ENCODE measurements around the gene NHEJ1. TPM values are rescaled to one million over a fixed set of nuclear protein-coding genes. Genes with fewer than 3 reads are reported as not detected.

The NHEJ1 gene
- total and polyA plus RNA-seq, 7 experiments from 2014 or later = 11.4 to 32.7 (median 18.5) TPM

GRCh38 chr2:219026946-219027345, 133.7 kb downstream of the NHEJ1 start:
- intact Hi-C loops (cut with micrococcal nuclease) = no loop called here
- Histone ChIP-seq H3K27ac (ENCODE audit: low read depth, low read length) (no peak overlapping the region), H3K27me3 (ENCODE audit: control insufficient read depth in 2 of 2, insufficient read depth in 2 of 2, low read length in 2 of 2) (peaks cover 0 to 3% of the 10 kb centered on the region in 2 donors), H3K9me3 (ENCODE audit: control insufficient read depth in 2 of 3, low read length in 3 of 3) (no peaks in the 10 kb centered on the region), H3K36me3 (ENCODE audit: control insufficient read depth in 2 of 3, insufficient read depth in 3 of 3, low read length in 3 of 3) (no peaks in the 10 kb centered on the region), H3K4me1 (ENCODE audit: control insufficient read depth in 2 of 2, insufficient read depth in 2 of 2, low read length in 2 of 2) (no peaks in the 10 kb centered on the region), H3K4me3 (ENCODE audit: low read length) (no peak overlapping the region)
- no peak for ATAC-seq
- Mint-ChIP-seq H3K9me3 (no peaks in the 10 kb centered on the region), H3K27me3 (peaks cover 1 to 22% (median 8%) of the 10 kb centered on the region in 5 donors), H3K27ac (no peak overlapping the region), H3K4me1 (no peaks in the 10 kb centered on the region), H3K4me3 (no peak overlapping the region), H3K36me3 (no peaks in the 10 kb centered on the region)
- no peak for DNase-seq
- CTCF ChIA-PET = interaction anchor here (0.7 to 1.5 kb wide), 3 partner anchors 16 to 128 kb away, joined by 3 read pairs; no protein-coding TSS in a partner anchor
- POLR2A ChIA-PET = no interaction called here

DNA sequence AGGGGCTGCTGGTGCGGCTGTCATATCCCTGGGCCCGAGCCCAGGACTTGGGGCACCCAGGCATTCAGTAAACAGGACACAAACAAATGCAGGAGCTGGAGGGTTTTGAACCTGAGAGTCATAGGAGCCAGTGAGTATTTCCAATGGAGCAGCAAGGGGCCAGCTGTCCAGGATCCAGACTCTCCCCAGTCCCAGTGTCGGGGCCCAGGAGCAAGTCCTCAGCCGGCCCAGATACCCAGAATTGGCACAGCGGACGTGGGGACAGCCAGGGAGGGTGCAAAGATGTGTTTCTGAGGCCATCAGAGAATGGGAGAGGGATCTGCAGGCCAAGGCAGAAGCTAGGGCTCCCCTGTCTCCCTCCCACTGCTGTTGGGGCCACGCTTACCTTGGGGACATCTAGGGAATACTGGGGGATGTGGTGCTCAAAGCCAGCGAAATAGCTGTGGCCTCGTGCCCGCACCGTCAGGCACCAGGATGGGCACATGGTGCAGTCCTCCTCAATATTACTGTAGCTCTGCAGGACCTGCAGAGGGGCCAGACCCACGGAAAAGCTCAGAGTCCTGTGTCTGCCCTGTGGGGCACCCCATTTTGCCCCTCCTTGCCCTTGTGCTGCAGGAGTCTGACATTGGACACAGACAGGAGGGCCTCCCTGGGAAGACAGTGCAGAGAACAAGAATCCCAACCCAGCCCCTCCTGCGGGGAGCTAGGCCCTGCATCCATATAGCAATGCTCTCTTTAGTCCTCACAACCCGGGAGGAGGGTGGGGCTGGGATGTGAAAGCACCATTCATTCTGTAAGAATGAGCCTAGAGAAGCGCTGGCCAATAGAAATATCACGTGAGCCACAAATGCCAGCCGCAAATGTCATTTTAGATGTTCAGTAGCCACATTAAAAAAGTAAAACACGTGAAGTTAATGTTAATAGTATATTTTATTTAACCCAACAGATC, 134.7 kb downstream of the NHEJ1 start:
- H3K27me3 ChIP-seq (ENCODE audit: control insufficient read depth in 2 of 2, insufficient read depth in 2 of 2, low read length in 2 of 2) = peaks cover 0 to 3% of the 10 kb centered on the region in 2 donors
- DNase-seq (no peak), ATAC-seq (no peak)
- Mint-ChIP-seq H3K4me3 (no peak overlapping the region), H3K27ac (no peak overlapping the region), H3K9me3 (no peaks in the 10 kb centered on the region), H3K36me3 (no peaks in the 10 kb centered on the region), H3K4me1 (no peaks in the 10 kb centered on the region), H3K27me3 (peaks cover 1 to 13% (median 6%) of the 10 kb centered on the region in 5 donors)
- H3K27ac ChIP-seq (ENCODE audit: low read depth, low read length) = no peak overlapping the region
- ChIA-PET POLR2A (no interaction called here), CTCF (interaction anchor here (1.4 to 1.5 kb wide), 2 partner anchors 15 to 106 kb away, joined by 3 read pairs; no protein-coding TSS in a partner anchor)
- H3K36me3 ChIP-seq (ENCODE audit: control insufficient read depth in 2 of 3, insufficient read depth in 3 of 3, low read length in 3 of 3) = no peaks in the 10 kb centered on the region
- no peaks in the 10 kb centered on the region for H3K4me1 ChIP-seq (ENCODE audit: control insufficient read depth in 2 of 2, insufficient read depth in 2 of 2, low read length in 2 of 2)
- intact Hi-C loops (cut with micrococcal nuclease) = no loop called here
- no peaks in the 10 kb centered on the region for H3K9me3 ChIP-seq (ENCODE audit: control insufficient read depth in 2 of 3, low read length in 3 of 3)
- no peak overlapping the region for H3K4me3 ChIP-seq (ENCODE audit: low read length)

Small RNA genes lying within 50 kb of the gene (microRNA-seq; reads per million reads assigned to microRNA genes)
- gene MIR3131 (ENCODE audit: borderline microRNAs expressed) = not detected

Other genes starting within 250 kb of the NHEJ1 start
- not detected for gene CDK5R2, start 201.1 kb downstream of the NHEJ1 start, total RNA-seq
- gene CDK5R2, start 201.1 kb downstream of the NHEJ1 start, polyA plus RNA-seq = not detected
- not detected for gene FEV, start 175.6 kb downstream of the NHEJ1 start, total RNA-seq
- gene FEV, start 175.6 kb downstream of the NHEJ1 start, polyA plus RNA-seq = not detected
- gene CRYBA2, start 167.4 kb downstream of the NHEJ1 start, total RNA-seq = not detected
- gene CRYBA2, start 167.4 kb downstream of the NHEJ1 start, polyA plus RNA-seq = not detected
- not detected for gene CFAP65, start 119.3 kb downstream of the NHEJ1 start, total RNA-seq
- gene CFAP65, start 119.3 kb downstream of the NHEJ1 start, polyA plus RNA-seq = not detected
- gene IHH, start 99.9 kb downstream of the NHEJ1 start, total RNA-seq = under 1 TPM in 2 of 5 experiments, not detected in 3; 0.17 to 0.24 TPM
- not detected for gene IHH, start 99.9 kb downstream of the NHEJ1 start, polyA plus RNA-seq
- gene SLC23A3, start 9.2 kb upstream of the NHEJ1 start, total RNA-seq = 1 to 10 TPM in 4 of 5 experiments, under 1 TPM in 1; 0.69 to 8.6 (median 3.0) TPM
- under 1 TPM in 1 of 2 donors, not detected in 1; 0.08 TPM for gene SLC23A3, start 9.2 kb upstream of the NHEJ1 start, polyA plus RNA-seq
- 10 to 100 TPM; 48.2 to 77.6 (median 64.5) TPM for gene CNPPD1, start 16.1 kb upstream of the NHEJ1 start, total RNA-seq
- gene CNPPD1, start 16.1 kb upstream of the NHEJ1 start, polyA plus RNA-seq = 10 to 100 TPM; 48.2 to 68.7 TPM
- gene RETREG2, start 17.5 kb upstream of the NHEJ1 start, total RNA-seq = 100 to 1,000 TPM in 2 of 5 experiments, 10 to 100 TPM in 3; 70.2 to 124 (median 90.9) TPM
- gene RETREG2, start 17.5 kb upstream of the NHEJ1 start, polyA plus RNA-seq = 10 to 100 TPM; 58.5 to 62.4 TPM
- gene ZFAND2B, start 46.0 kb upstream of the NHEJ1 start, total RNA-seq = 10 to 100 TPM; 50.1 to 79.5 (median 71.3) TPM
- 10 to 100 TPM; 72.4 to 90.7 TPM for gene ZFAND2B, start 46.0 kb upstream of the NHEJ1 start, polyA plus RNA-seq
- 10 to 100 TPM in 2 of 5 experiments, 1 to 10 TPM in 3; 4.1 to 30.2 (median 8.3) TPM for gene ABCB6, start 58.1 kb upstream of the NHEJ1 start, total RNA-seq
- 1 to 10 TPM in 1 of 2 donors, under 1 TPM in 1; 0.66 to 3.2 TPM for gene ABCB6, start 58.1 kb upstream of the NHEJ1 start, polyA plus RNA-seq
- 10 to 100 TPM; 52.6 to 66.0 (median 60.9) TPM for gene ATG9A, start 68.8 kb upstream of the NHEJ1 start, total RNA-seq
- gene ATG9A, start 68.8 kb upstream of the NHEJ1 start, polyA plus RNA-seq = 10 to 100 TPM; 14.0 to 40.0 TPM
- 100 to 1,000 TPM; 117 to 287 (median 169) TPM for gene ANKZF1, start 69.0 kb upstream of the NHEJ1 start, total RNA-seq
- gene ANKZF1, start 69.0 kb upstream of the NHEJ1 start, polyA plus RNA-seq = 10 to 100 TPM; 29.7 to 61.4 TPM
- gene GLB1L, start 84.6 kb upstream of the NHEJ1 start, total RNA-seq = 1 to 10 TPM; 1.9 to 4.5 (median 2.7) TPM
- gene GLB1L, start 84.6 kb upstream of the NHEJ1 start, polyA plus RNA-seq = 1 to 10 TPM; 1.6 to 2.1 TPM
- gene STK16, start 84.7 kb upstream of the NHEJ1 start, total RNA-seq = 10 to 100 TPM; 17.4 to 35.0 (median 21.8) TPM
- gene STK16, start 84.7 kb upstream of the NHEJ1 start, polyA plus RNA-seq = 10 to 100 TPM; 18.8 to 24.4 TPM
- not detected for gene TUBA4B, start 92.4 kb upstream of the NHEJ1 start, total RNA-seq
- not detected for gene TUBA4B, start 92.4 kb upstream of the NHEJ1 start, polyA plus RNA-seq
- 100 to 1,000 TPM in 3 of 5 experiments, 10 to 100 TPM in 2; 82.9 to 260 (median 183) TPM for gene TUBA4A, start 93.1 kb upstream of the NHEJ1 start, total RNA-seq
- gene TUBA4A, start 93.1 kb upstream of the NHEJ1 start, polyA plus RNA-seq = 100 to 1,000 TPM; 145 to 336 TPM
- 100 to 1,000 TPM in 4 of 5 experiments, 10 to 100 TPM in 1; 50.8 to 134 (median 113) TPM for gene DNAJB2, start 118.6 kb upstream of the NHEJ1 start, total RNA-seq
- 1 to 10 TPM; 6.7 to 7.7 TPM for gene DNAJB2, start 118.6 kb upstream of the NHEJ1 start, polyA plus RNA-seq
- under 1 TPM in 1 of 5 experiments, not detected in 4; 0.48 TPM for gene PTPRN, start 148.6 kb upstream of the NHEJ1 start, total RNA-seq
- gene PTPRN, start 148.6 kb upstream of the NHEJ1 start, polyA plus RNA-seq = not detected
- not detected for gene RESP18, start 171.9 kb upstream of the NHEJ1 start, total RNA-seq
- not detected for gene RESP18, start 171.9 kb upstream of the NHEJ1 start, polyA plus RNA-seq
- 100 to 1,000 TPM in 1 of 5 experiments, 10 to 100 TPM in 4; 72.3 to 115 (median 73.9) TPM for gene DNPEP, start 227.1 kb upstream of the NHEJ1 start, total RNA-seq
- 10 to 100 TPM; 57.5 to 61.2 TPM for gene DNPEP, start 227.1 kb upstream of the NHEJ1 start, polyA plus RNA-seq

All from naive thymus-derived CD4-positive, alpha-beta T cell (primary cell).